GM12865 (cell line): Measurements from ENCODE around the gene GRID1.

Experiments used
- DNase-seq: peaks from one replicate; pipeline ENCODE4 v3.0.0; 2010; ENCODE audit warnings: low read depth
- H3K4me3 ChIP-seq: 2 replicates; pipeline ENCODE4 v1.5.1; 2011; ENCODE audit warnings: mild to moderate bottlenecking, low read depth, low read length, control low read depth
- CTCF ChIP-seq: IDR thresholded peaks from 2 replicates; pipeline ENCODE4 v1.5.1; 2011; ENCODE audit warnings: low read length, control low read depth, low read depth, inconsistent platforms; ENCODE audit not compliant: insufficient read depth; ENCODE audit errors: missing control alignments

Gene GRID1

DNA sequence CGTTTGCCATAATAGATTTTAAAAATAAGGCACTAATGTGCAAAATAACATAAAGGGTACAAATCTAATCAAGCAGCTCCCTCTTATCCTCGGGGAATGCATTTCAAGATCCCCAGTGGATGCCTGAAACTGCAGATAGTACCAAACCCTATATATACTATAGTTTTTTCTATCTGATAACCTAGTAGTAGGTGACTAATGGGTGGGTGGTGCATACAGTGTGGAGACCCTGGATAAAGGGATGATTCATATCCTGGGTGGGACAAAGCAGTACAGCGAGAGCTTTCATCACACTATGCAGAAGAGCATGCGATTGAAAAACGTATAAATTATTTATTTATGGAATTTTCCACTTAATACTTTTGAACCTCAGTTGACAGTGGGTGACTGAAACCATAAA is 464.5 kb downstream of the GRID1 start:
- TF ChIP-seq CTCF = no peak
- H3K4me3 ChIP-seq = no peak overlapping the region
- no peak for DNase-seq

- TF ChIP-seq CTCF = no peak
- DNase-seq = no peak
These were observed 465.0 kb downstream of the GRID1 start for GRCh38 chr10:85901599-85901998.

GRCh38 chr10:85900487-85900886 is 466.1 kb downstream of the GRID1 start:
- DNase-seq = no peak
- no peak overlapping the region for H3K4me3 ChIP-seq
- TF ChIP-seq CTCF = no peak

More at GRCh38 chr10:85901599-85901998, 465.0 kb downstream of the GRID1 start:
- no peak overlapping the region for H3K4me3 ChIP-seq

- no peak overlapping the region for H3K4me3 ChIP-seq
- TF ChIP-seq CTCF = no peak
- no peak for DNase-seq
These were observed 466.5 kb downstream of the GRID1 start for GRCh38 chr10:85900061-85900460.

DNA sequence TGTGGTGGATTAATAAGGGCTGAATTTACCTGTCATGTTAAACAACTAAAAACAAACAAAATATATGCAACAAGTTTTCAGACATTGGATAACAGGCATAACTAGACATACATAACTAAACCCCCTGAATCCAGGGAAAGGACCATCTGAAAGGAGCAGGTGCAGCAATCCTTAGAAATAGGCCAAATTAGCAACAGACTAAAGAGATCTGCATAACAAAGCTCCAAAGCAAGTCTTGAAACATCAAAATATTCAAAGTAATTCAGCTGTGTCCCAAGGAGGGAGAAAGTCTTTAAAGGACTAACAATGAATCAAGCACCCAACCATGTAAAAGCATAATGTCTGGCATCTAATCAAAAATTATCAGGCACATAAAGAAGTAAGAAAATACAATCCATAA is 475.1 kb downstream of the GRID1 start:
- no peak overlapping the region for H3K4me3 ChIP-seq
- TF ChIP-seq CTCF = no peak
- DNase-seq = no peak

DNA sequence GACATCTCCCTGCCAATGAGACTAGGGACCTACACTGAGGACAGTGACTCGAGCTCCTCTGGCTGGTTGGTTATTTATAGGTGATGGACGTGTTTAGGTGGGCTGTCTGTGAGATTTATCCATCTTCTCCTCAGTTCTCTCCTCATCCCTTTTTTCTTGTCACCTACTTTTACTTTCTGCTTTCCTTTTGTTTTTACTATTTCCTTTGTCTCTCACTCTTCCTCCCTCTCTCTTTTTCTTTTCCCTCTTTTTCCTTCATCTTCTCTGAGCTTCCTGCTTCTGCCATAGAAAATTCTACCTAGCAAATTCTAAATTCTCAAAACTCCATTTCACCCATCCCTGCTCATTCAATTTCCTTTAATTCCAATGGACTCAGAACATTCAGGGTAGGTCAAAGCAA is 478.0 kb downstream of the GRID1 start:
- no peak for DNase-seq
- no peak for TF ChIP-seq CTCF
- H3K4me3 ChIP-seq = no peak overlapping the region

- no peak for DNase-seq
- H3K4me3 ChIP-seq = no peak overlapping the region
- no peak for TF ChIP-seq CTCF
These were observed 478.6 kb downstream of the GRID1 start for GRCh38 chr10:85888004-85888403.
